CD14-positive monocyte (primary cell): ENCODE data around the gene ZDHHC14. TPM values are rescaled to one million over a fixed set of nuclear protein-coding genes. Genes with fewer than 3 reads are reported as not detected.

Source experiments
- DNase-seq, 3 donors: peaks; one replicate each; pipeline ENCODE4 v3.0.0-alpha.2; 2011 to 2022
- H2AFZ ChIP-seq: 2 replicates; pipeline ENCODE4 v1.6.0; 2012; ENCODE audit warnings: mild to moderate bottlenecking, low read depth, low read length, inconsistent platforms; ENCODE audit not compliant: insufficient read depth, poor library complexity, severe bottlenecking
- H3K27ac ChIP-seq, 2 donors: 1 replicate in 1 of 2; 2 replicates in 1 of 2; pipeline ENCODE4 v1.5.1; 2012 to 2013; ENCODE audit warnings: low read length in 2 of 2, control low read depth in 1 of 2, inconsistent platforms in 1 of 2, low read depth in 1 of 2, mild to moderate bottlenecking in 1 of 2
- H3K27me3 ChIP-seq, 2 donors: one replicate each; pipeline versions ENCODE4 v1.6.0 to v1.6.1; 2011 to 2013; ENCODE audit warnings: low read length in 2 of 2; ENCODE audit not compliant: control insufficient read depth in 2 of 2, insufficient read depth in 2 of 2
- H3K36me3 ChIP-seq, 2 donors: replicated peaks in 1 of 2; 1 replicate in 1 of 2; 2 replicates in 1 of 2; pipeline versions ENCODE4 v1.5.1 to v1.6.1; 2012 to 2013; ENCODE audit warnings: low read length in 2 of 2, control low read depth in 1 of 2, inconsistent platforms in 1 of 2, mild to moderate bottlenecking in 1 of 2; ENCODE audit not compliant: insufficient read depth in 2 of 2, control insufficient read depth in 1 of 2
- H3K4me1 ChIP-seq, 2 donors: 1 replicate in 1 of 2; 2 replicates in 1 of 2; pipeline versions ENCODE4 v1.5.1 to v1.6.1; 2012 to 2013; ENCODE audit warnings: low read length in 2 of 2, control low read depth in 1 of 2, inconsistent platforms in 1 of 2, mild to moderate bottlenecking in 1 of 2, moderate library complexity in 1 of 2; ENCODE audit not compliant: insufficient read depth in 2 of 2, control insufficient read depth in 1 of 2
- H3K4me2 ChIP-seq: replicated peaks from 2 replicates; pipeline ENCODE3; 2012; ENCODE audit warnings: low read length, moderate library complexity, mild to moderate bottlenecking; ENCODE audit not compliant: poor library complexity, severe bottlenecking; ENCODE audit errors: extremely low read depth
- H3K4me3 ChIP-seq, 3 experiments: fragments of 200-600 bp in 1 of 3; sonication (generic) in 1 of 3; replicated peaks in 1 of 3; 1 replicate in 2 of 3; 2 replicates in 1 of 3; pipeline ENCODE4 v1.5.1; 2011 to 2013; ENCODE audit warnings: low read length in 3 of 3, mild to moderate bottlenecking in 3 of 3, control low read depth in 2 of 3, low read depth in 2 of 3, inconsistent platforms in 1 of 3, moderate library complexity in 1 of 3
- H3K79me2 ChIP-seq: 2 replicates; pipeline ENCODE4 v1.6.0; 2012; ENCODE audit warnings: mild to moderate bottlenecking, control low read depth, inconsistent platforms, low read length, moderate library complexity; ENCODE audit not compliant: insufficient read depth
- H3K9ac ChIP-seq: 2 replicates; pipeline ENCODE4 v1.6.0; 2017; ENCODE audit warnings: low read length, mild to moderate bottlenecking; ENCODE audit not compliant: insufficient read depth, poor library complexity, severe bottlenecking
- H3K9me3 ChIP-seq, 2 donors: replicated peaks in 1 of 2; 1 replicate in 1 of 2; 2 replicates in 1 of 2; pipeline versions ENCODE4 v1.5.1 to v1.6.1; 2012 to 2013; ENCODE audit warnings: low read length in 2 of 2, control low read depth in 1 of 2; ENCODE audit not compliant: control insufficient read depth in 1 of 2, insufficient read depth in 1 of 2
- H4K20me1 ChIP-seq: 2 replicates; pipeline ENCODE4 v1.6.0; 2012; ENCODE audit warnings: mild to moderate bottlenecking, low read length, control low read depth, moderate library complexity; ENCODE audit not compliant: insufficient read depth
- H3K27ac Mint-ChIP-seq, 7 donors: one replicate each; pipeline ENCODE4 v1.8.0; 2020; ENCODE audit warnings: mild to moderate bottlenecking in 7 of 7, mixed read lengths in 7 of 7, moderate library complexity in 6 of 7, inconsistent platforms in 2 of 7
- H3K27me3 Mint-ChIP-seq, 3 donors: one replicate each; pipeline ENCODE4 v1.8.0; 2021 to 2022; ENCODE audit warnings: low read depth in 3 of 3, mild to moderate bottlenecking in 3 of 3, mixed read lengths in 3 of 3, moderate library complexity in 3 of 3, inconsistent platforms in 1 of 3
- H3K36me3 Mint-ChIP-seq, 2 donors: one replicate each; pipeline ENCODE4 v1.8.0; 2020; ENCODE audit warnings: mixed read lengths in 2 of 2, inconsistent platforms in 1 of 2, mild to moderate bottlenecking in 1 of 2
- H3K4me1 Mint-ChIP-seq: one replicate; pipeline ENCODE4 v1.8.0; 2020; ENCODE audit warnings: mild to moderate bottlenecking, mixed read lengths
- H3K4me3 Mint-ChIP-seq, 2 donors: one replicate each; pipeline ENCODE4 v1.8.0; 2020; ENCODE audit warnings: mild to moderate bottlenecking in 2 of 2, mixed read lengths in 2 of 2, moderate library complexity in 1 of 2
- H3K9me3 Mint-ChIP-seq, 7 donors: one replicate each; pipeline ENCODE4 v1.8.0; 2020 to 2022; ENCODE audit warnings: mixed read lengths in 7 of 7, mild to moderate bottlenecking in 6 of 7, moderate library complexity in 6 of 7, inconsistent platforms in 2 of 7
- CTCF ChIP-seq: fragments of 200-600 bp; IDR thresholded peaks from one replicate; pipeline ENCODE4 v1.8.0; 2022; ENCODE audit warnings: antibody characterized with exemption, mild to moderate bottlenecking
- whole genome bisulfite sequencing: methylation state at CpG from one replicate; pipeline ENCODE4 v1.1.5; 2013; ENCODE audit warnings: missing lambda C conversion rate; ENCODE audit not compliant: insufficient coverage; 5-methylcytosine and 5-hydroxymethylcytosine counted together
- intact Hi-C, 2 donors: fragments of 100-400 bp; cut with micrococcal nuclease; formaldehyde crosslinking; loops; one replicate each; pipeline versions ENCODE4 v1.15.0 to v1.15.1; 2023
- polyA plus RNA-seq, 3 donors: library from polyadenylated mRNA; depleted of rRNA in 1 of 3; unstranded in 2 of 3; stranded (reverse) in 1 of 3; fragments of 300-500 nt in 2 of 3; fragments of >200 nt in 1 of 3; fragmentation: Illumina TruSeq in 2 of 3; gene quantifications; 1 replicate in 2 of 3; 2 replicates in 1 of 3; pipeline ENCODE4 v1.2.3, GENCODE V29; 2012 to 2021

The ZDHHC14 gene
- polyA plus RNA-seq, 3 donors = 0.30 to 1.7 (median 0.93) TPM

DNA sequence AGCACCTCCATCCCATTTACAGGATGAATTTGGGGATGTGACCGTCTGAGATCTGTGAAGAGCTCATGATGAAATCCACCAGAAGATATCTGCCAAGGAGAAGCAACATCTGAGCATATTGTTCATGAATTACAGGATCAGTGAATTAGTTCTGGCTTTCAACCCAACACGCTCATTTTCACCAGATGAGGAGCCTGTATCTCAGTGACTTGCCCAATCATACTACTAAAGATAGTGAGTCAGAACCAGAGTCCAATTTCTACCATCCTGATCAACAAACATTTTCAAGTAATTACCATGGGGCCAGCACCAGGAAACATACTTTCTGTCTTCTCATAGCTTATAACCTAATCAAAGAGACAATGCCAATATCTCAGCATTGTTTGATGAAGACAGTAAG, 116.6 kb downstream of the ZDHHC14 start:
- Histone ChIP-seq H3K9me3 (no peaks in the 10 kb centered on the region), H3K4me1 (no peaks in the 10 kb centered on the region), H2AFZ (no peak overlapping the region), H3K79me2 (no peaks in the 10 kb centered on the region), H3K4me3 (no peak overlapping the region), H3K27ac (no peak overlapping the region), H3K36me3 (no peaks in the 10 kb centered on the region), H3K4me2 (no peak overlapping the region), H3K9ac (no peak overlapping the region), H4K20me1 (no peaks in the 10 kb centered on the region), H3K27me3 (no peaks in the 10 kb centered on the region)
- Mint-ChIP-seq H3K4me3 (no peak overlapping the region), H3K9me3 (peaks cover 0 to 5% (median 0%) of the 10 kb centered on the region in 7 donors), H3K27me3 (peaks cover 0 to 3% (median 1%) of the 10 kb centered on the region in 3 donors), H3K27ac (no peak overlapping the region), H3K36me3 (peaks cover 0 to 2% of the 10 kb centered on the region in 2 donors), H3K4me1 (no peaks in the 10 kb centered on the region)
- WGBS = 91% methylated on average over 1 of the region's 2 CpGs
- no peak for DNase-seq
- TF ChIP-seq CTCF = no peak
- intact Hi-C loops = no loop called here

DNA sequence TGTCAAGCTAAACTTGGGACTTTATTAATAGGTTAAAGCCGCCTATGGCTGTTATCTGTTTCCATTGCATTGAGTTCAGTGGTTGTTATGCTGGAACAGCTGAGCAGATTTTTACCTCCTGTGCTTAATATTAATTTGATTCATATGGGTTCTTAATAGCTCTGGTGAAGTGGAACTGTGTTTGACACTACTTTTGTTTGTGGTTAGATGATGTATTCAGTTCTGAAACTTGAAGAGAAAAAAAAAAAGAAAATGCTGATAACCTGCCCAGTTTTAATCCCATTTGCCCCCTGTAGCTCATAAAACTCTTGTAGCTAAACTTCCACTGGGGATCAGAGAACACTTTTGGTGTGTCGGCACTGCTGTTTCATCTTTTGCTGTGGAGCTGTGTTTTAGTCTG, 117.8 kb downstream of the ZDHHC14 start:
- H3K36me3 Mint-ChIP-seq = peaks cover 0 to 2% of the 10 kb centered on the region in 2 donors
- no peak overlapping the region for H3K4me3 Mint-ChIP-seq
- Histone ChIP-seq H4K20me1 (no peaks in the 10 kb centered on the region), H3K9ac (no peak overlapping the region), H3K4me1 (peaks cover 0 to 7% of the 10 kb centered on the region in 2 donors), H3K36me3 (no peaks in the 10 kb centered on the region), H3K4me3 (no peak overlapping the region), H3K4me2 (no peak overlapping the region), H2AFZ (no peak overlapping the region), H3K9me3 (no peaks in the 10 kb centered on the region), H3K27me3 (no peaks in the 10 kb centered on the region), H3K27ac (no peak overlapping the region), H3K79me2 (no peaks in the 10 kb centered on the region)
- WGBS = 100% methylated on average over 1 of the region's 2 CpGs
- peaks cover 0 to 3% (median 1%) of the 10 kb centered on the region in 3 donors for H3K27me3 Mint-ChIP-seq
- peaks cover 5% of the 10 kb centered on the region for H3K4me1 Mint-ChIP-seq
- TF ChIP-seq CTCF = no peak
- H3K27ac Mint-ChIP-seq = no peak overlapping the region
- intact Hi-C loops = no loop called here
- H3K9me3 Mint-ChIP-seq = peaks cover 0 to 5% (median 0%) of the 10 kb centered on the region in 7 donors
- DNase-seq = no peak
